Measurements from ENCODE around the gene TMEM208. TPM values are rescaled to one million over a fixed set of nuclear protein-coding genes. Genes with fewer than 3 reads are reported as not detected.

TMEM208 gene
- total and polyA plus RNA-seq, 2 experiments from 2014 or later = 47.5 to 181 TPM

DNA sequence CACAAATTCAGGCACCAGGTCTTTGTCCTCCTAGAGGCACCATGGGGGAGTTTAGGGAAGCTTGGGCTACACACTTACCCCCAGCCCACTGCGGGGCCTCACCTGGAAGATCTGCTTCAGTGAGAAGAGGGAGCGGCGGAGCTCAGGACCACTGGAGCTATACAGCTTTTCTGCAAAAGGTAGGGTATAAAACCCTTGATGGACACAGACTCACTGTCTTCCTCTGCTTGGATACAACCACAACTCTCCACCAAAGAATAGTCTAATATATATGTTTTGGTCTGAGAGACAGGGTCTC, 11.3 kb downstream of the TMEM208 start:
- Histone ChIP-seq H3K27me3 (no peaks in the 10 kb centered on the region), H3K9me3 (ENCODE audit: low read depth) (no peaks in the 10 kb centered on the region), H3K9me2 (replicated peaks; ENCODE audit: insufficient read depth) (no peaks in the 10 kb centered on the region), H3K4me2 (no peak overlapping the region), H3K4me3 (no peak overlapping the region), H3K36me3 (replicated peaks; ENCODE audit: insufficient read depth, low read depth) (no peaks in the 10 kb centered on the region), H3K79me2 (peaks cover 9% of the 10 kb centered on the region), H4K20me1 (ENCODE audit: insufficient read depth, poor library complexity, severe bottlenecking) (no peaks in the 10 kb centered on the region), H2AFZ (no peak overlapping the region), H3K4me1 (ENCODE audit: insufficient read depth) (peaks cover 12% of the 10 kb centered on the region), H3K27ac (no peak overlapping the region)
- 100% methylated on average over 3 of the region's 3 CpGs for WGBS (ENCODE audit: low lambda C conversion rate, missing lambda C conversion rate)
- TF ChIP-seq, protein P1, sequence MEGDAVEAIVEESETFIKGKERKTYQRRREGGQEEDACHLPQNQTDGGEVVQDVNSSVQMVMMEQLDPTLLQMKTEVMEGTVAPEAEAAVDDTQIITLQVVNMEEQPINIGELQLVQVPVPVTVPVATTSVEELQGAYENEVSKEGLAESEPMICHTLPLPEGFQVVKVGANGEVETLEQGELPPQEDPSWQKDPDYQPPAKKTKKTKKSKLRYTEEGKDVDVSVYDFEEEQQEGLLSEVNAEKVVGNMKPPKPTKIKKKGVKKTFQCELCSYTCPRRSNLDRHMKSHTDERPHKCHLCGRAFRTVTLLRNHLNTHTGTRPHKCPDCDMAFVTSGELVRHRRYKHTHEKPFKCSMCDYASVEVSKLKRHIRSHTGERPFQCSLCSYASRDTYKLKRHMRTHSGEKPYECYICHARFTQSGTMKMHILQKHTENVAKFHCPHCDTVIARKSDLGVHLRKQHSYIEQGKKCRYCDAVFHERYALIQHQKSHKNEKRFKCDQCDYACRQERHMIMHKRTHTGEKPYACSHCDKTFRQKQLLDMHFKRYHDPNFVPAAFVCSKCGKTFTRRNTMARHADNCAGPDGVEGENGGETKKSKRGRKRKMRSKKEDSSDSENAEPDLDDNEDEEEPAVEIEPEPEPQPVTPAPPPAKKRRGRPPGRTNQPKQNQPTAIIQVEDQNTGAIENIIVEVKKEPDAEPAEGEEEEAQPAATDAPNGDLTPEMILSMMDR (IDR thresholded peaks at IDR 0.05; ENCODE audit: poor library complexity) = no peak
- TF ChIP-seq EZH2phosphoT487 (IDR thresholded peaks at IDR 0.05; ENCODE audit: low read depth, severe bottlenecking, unreplicated experiment) (no peak), EZH2 (IDR thresholded peaks at IDR 0.05; ENCODE audit: borderline replicate concordance) (no peak)
- no peak for DNase-seq (ENCODE audit: low spot score)

DNA sequence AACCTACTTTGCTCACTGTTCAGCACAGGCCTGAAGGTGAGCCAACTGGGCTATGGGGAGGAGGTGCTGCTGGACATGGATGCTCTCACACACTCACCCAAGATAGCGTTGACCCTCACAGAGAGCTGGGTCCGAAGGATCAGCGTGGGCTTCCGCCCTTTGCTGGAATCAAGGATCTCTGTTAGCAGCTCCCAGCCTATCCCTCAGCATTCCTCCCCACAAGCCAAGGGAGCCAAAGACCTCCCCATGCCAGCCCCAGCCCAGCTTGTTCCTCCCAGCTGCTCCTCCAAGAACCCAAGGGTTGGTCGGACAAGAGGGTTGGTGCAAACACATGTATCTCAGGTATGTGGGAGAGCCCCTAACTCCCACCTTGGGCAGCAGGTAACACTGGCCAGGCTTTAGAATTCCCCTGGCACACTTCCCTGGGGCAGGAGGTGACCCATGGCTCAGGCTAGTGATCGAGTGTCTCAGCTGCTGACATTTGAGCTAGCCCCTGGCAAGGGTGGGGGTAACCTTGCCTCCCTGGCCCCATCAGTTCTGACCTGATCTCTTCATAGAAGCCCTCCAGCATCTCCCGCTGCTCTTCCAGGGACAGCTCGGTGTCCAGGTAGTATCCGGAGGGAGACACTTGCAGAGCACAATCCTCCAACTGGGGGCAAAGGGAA, 12.0 kb downstream of the TMEM208 start:
- peaks cover 12% of the 10 kb centered on the region for H3K4me1 ChIP-seq (ENCODE audit: insufficient read depth)
- no peak for DNase-seq (ENCODE audit: low spot score)

DNA sequence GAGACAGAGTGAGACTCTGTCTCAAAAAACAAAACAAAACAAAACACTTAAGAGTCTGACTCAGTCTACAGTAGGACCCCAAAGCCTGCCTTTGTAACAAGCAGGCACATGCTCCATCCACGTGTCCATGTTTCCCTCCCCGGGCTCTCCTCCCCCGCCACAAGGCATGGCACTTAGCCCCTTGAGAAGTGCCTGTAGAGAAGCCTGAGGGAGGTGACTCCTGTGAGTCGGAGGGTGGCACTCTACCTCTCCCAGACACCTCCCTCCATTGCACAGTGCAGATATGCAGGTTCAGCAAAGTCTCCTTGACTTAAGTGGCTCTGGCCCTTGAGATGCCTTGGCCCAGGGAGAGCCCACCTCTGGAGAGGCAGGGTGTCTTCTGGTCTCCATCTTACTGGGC, 13.6 kb downstream of the TMEM208 start:
- H4K20me1 ChIP-seq (ENCODE audit: insufficient read depth, poor library complexity, severe bottlenecking) = no peaks in the 10 kb centered on the region
- H3K4me3 ChIP-seq = no peak overlapping the region
- 91% methylated on average over 4 of the region's 4 CpGs for WGBS (ENCODE audit: low lambda C conversion rate, missing lambda C conversion rate)
- no peak overlapping the region for H2AFZ ChIP-seq
- peaks cover 16% of the 10 kb centered on the region for H3K79me2 ChIP-seq
- H3K9me2 ChIP-seq (replicated peaks; ENCODE audit: insufficient read depth) = no peaks in the 10 kb centered on the region
- H3K27ac ChIP-seq = peak overlapping the region; percentile 93
- peak overlapping the region; percentile 11 for H3K4me2 ChIP-seq
- H3K36me3 ChIP-seq (replicated peaks; ENCODE audit: insufficient read depth, low read depth) = no peaks in the 10 kb centered on the region
- peaks cover 19% of the 10 kb centered on the region for H3K4me1 ChIP-seq (ENCODE audit: insufficient read depth)
- TF ChIP-seq, protein P1 (IDR thresholded peaks at IDR 0.05; ENCODE audit: poor library complexity) = no peak
- TF ChIP-seq EZH2 (IDR thresholded peaks at IDR 0.05; ENCODE audit: borderline replicate concordance) = no peak
- no peak for TF ChIP-seq EZH2phosphoT487 (IDR thresholded peaks at IDR 0.05; ENCODE audit: low read depth, severe bottlenecking, unreplicated experiment)
- no peaks in the 10 kb centered on the region for H3K9me3 ChIP-seq (ENCODE audit: low read depth)
- DNase-seq (ENCODE audit: low spot score) = no peak
- H3K27me3 ChIP-seq = no peaks in the 10 kb centered on the region

More for the DNA sequence above, 12.0 kb downstream of the TMEM208 start:
- no peak overlapping the region for H3K27ac ChIP-seq
- no peak for TF ChIP-seq EZH2 (IDR thresholded peaks at IDR 0.05; ENCODE audit: borderline replicate concordance)
- H3K4me3 ChIP-seq = no peak overlapping the region
- H3K4me2 ChIP-seq = no peak overlapping the region
- H3K79me2 ChIP-seq = peaks cover 10% of the 10 kb centered on the region
- no peaks in the 10 kb centered on the region for H3K9me3 ChIP-seq (ENCODE audit: low read depth)
- no peak overlapping the region for H2AFZ ChIP-seq
- no peaks in the 10 kb centered on the region for H4K20me1 ChIP-seq (ENCODE audit: insufficient read depth, poor library complexity, severe bottlenecking)
- H3K9me2 ChIP-seq (replicated peaks; ENCODE audit: insufficient read depth) = no peaks in the 10 kb centered on the region
- WGBS (ENCODE audit: low lambda C conversion rate, missing lambda C conversion rate) = 96% methylated on average over 9 of the region's 9 CpGs
- no peaks in the 10 kb centered on the region for H3K36me3 ChIP-seq (replicated peaks; ENCODE audit: insufficient read depth, low read depth)
- H3K27me3 ChIP-seq = no peaks in the 10 kb centered on the region

DNA sequence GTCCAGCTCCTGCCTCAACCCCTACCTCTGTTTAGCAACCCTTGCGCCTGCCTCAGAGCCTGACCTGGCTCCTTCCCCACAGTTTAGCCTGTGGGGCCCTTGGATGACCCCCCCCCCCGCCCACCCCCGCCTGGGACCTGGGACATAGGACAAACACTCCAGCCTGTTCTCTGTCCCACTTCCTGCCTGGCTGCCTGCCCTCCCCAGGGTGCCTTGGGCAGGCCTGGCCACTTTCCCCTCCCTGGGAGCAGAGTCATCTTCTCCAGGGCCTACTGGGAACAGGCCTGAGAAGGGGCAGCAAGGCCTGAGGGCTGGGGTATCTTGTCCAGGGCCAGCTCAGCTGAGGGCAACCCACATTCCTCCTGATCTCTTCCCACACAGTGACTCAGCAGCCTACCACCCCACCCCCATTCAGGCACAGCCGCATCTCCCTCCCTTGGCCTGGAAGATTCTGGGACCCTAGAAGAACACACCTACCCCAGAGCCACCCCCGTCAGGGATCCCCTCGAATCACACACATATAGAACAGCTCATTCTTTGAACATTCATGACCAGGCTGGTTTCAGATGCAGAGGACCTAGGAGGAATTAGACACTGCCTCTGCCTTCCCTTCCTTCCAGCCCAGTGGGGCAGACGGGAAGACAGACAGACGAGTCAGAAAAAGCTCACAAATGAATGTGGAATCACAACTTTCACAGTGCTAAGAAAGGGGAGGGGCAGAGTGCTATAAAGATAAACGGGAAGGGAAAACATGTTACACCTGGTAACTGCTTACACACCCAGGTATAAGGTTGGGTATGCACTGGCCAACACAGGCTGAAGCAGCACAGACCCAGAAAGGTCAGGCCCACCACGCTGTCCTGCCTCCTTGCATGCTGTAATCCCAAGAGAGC, 14.3 kb downstream of the TMEM208 start:
- TF ChIP-seq, protein P1 (IDR thresholded peaks at IDR 0.05; ENCODE audit: poor library complexity) = no peak
- TF ChIP-seq EZH2phosphoT487 (IDR thresholded peaks at IDR 0.05; ENCODE audit: low read depth, severe bottlenecking, unreplicated experiment) = no peak
- no peak for TF ChIP-seq EZH2 (IDR thresholded peaks at IDR 0.05; ENCODE audit: borderline replicate concordance)
- H3K27me3 ChIP-seq = no peaks in the 10 kb centered on the region
- H3K27ac ChIP-seq = peak overlapping the region; percentile 93
- no peaks in the 10 kb centered on the region for H3K36me3 ChIP-seq (replicated peaks; ENCODE audit: insufficient read depth, low read depth)
- H2AFZ ChIP-seq = no peak overlapping the region
- peak overlapping the region; percentile 11 for H3K4me2 ChIP-seq
- no peaks in the 10 kb centered on the region for H3K9me2 ChIP-seq (replicated peaks; ENCODE audit: insufficient read depth)
- H3K4me3 ChIP-seq = no peak overlapping the region
- H3K79me2 ChIP-seq = peaks cover 16% of the 10 kb centered on the region
- H4K20me1 ChIP-seq (ENCODE audit: insufficient read depth, poor library complexity, severe bottlenecking) = no peaks in the 10 kb centered on the region
- no peaks in the 10 kb centered on the region for H3K9me3 ChIP-seq (ENCODE audit: low read depth)
- 60% methylated on average over 9 of the region's 10 CpGs for WGBS (ENCODE audit: low lambda C conversion rate, missing lambda C conversion rate)
- DNase-seq (ENCODE audit: low spot score) = peak; percentile 68
- H3K4me1 ChIP-seq (ENCODE audit: insufficient read depth) = peaks cover 24% of the 10 kb centered on the region

All from hepatocyte (in vitro differentiated cells).